Esophagus muscularis mucosa (tissue), 4 donors: ENCODE measurements around the gene C20orf141. TPM values are rescaled to one million over a fixed set of nuclear protein-coding genes. Genes with fewer than 3 reads are reported as not detected.
"Not testable (repeated sequence)": the region's sequence is repeated elsewhere in the genome, so short reads cannot be mapped to it uniquely, and the experiment has no call there.

Source experiments
- DNase-seq: peaks from one replicate; pipeline ENCODE4 v3.0.0-alpha.2; 2017; ENCODE audit errors: extremely low spot score
- H3K27ac ChIP-seq, 4 donors: fragments of 200-600 bp; sonication (generic); replicated peaks in 1 of 4; 1 replicate in 3 of 4; 2 replicates in 1 of 4; pipeline ENCODE4 v1.5.1; 2016 to 2019; ENCODE audit warnings: mild to moderate bottlenecking in 1 of 4
- H3K27me3 ChIP-seq, 4 donors: fragments of 200-600 bp; sonication (generic); one replicate each; pipeline versions ENCODE4 v1.5.1 to v1.6.0; 2016 to 2019
- H3K36me3 ChIP-seq, 4 donors: fragments of 200-600 bp; sonication (generic); one replicate each; pipeline ENCODE4 v1.5.1; 2016 to 2019
- H3K4me1 ChIP-seq, 4 donors: fragments of 200-600 bp; sonication (generic); one replicate each; pipeline ENCODE4 v1.5.1; 2016 to 2019
- H3K4me3 ChIP-seq, 4 donors: fragments of 200-600 bp; sonication (generic); 1 replicate in 2 of 4; 2 replicates in 2 of 4; pipeline ENCODE4 v1.5.1; 2016 to 2019; ENCODE audit warnings: mild to moderate bottlenecking in 4 of 4, moderate library complexity in 1 of 4
- H3K9me3 ChIP-seq, 4 donors: fragments of 200-600 bp; sonication (generic); 1 replicate in 3 of 4; 2 replicates in 1 of 4; pipeline ENCODE4 v1.5.1; 2016 to 2019
- EP300 ChIP-seq: sonication (generic); formaldehyde crosslinking; IDR thresholded peaks from one replicate; pipeline ENCODE4 v1.6.1; 2017; ENCODE audit warnings: antibody characterized with exemption
- POLR2A ChIP-seq: fragments of 450-650 bp; IDR thresholded peaks from one replicate; pipeline ENCODE4 v1.6.1; 2017; ENCODE audit warnings: antibody characterized with exemption, moderate library complexity, mild to moderate bottlenecking, low read depth
- POLR2AphosphoS5 ChIP-seq, 2 donors: sonication (generic); formaldehyde crosslinking; IDR thresholded peaks; one replicate each; pipeline ENCODE4 v1.6.1; 2017; ENCODE audit warnings: antibody characterized with exemption in 2 of 2
- WGBS: methylation state at CpG from one replicate; pipeline ENCODE4 v1.1.5; 2018; 5-methylcytosine and 5-hydroxymethylcytosine counted together
- intact Hi-C: fragments of 100-400 bp; cut with DNase I; formaldehyde crosslinking; loops from one replicate; pipeline ENCODE4 v1.15.1; 2023
- total RNA-seq, 4 donors: library from RNA; depleted of rRNA; stranded (reverse); fragments of >200 nt; gene quantifications; one replicate each; pipeline versions ENCODE4 v1.1.0 to v1.2.1, GENCODE V29; 2016
- TF ChIP-seq, protein P1 (sequence below), 3 experiments: fragments of 200-600 bp in 2 of 3; fragments of 450-650 bp in 1 of 3; sonication (generic) in 2 of 3; IDR thresholded peaks; one replicate each; pipeline ENCODE4 v1.5.1; 2017 to 2019; ENCODE audit warnings: antibody characterized with exemption in 3 of 3, mild to moderate bottlenecking in 2 of 3, moderate library complexity in 1 of 3

C20orf141 gene
- total RNA-seq, 4 donors from 2014 or later = not detected

DNA sequence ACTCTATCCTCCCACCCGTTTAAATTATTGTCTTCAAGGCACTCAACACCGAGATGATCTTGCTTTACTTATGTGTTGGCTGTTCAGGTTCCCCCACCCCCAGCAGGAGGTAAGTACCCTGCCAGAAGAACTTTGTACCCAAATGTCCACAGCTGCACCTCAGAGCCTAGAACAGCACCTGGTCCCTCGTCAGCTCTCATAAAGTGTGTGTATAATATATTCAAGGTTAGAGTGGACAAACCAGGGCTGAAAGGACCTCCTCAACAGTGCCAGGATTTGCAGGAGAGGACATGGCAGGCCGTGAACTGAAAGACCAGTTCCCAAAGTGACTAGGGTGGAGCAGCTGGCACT, 8.5 kb upstream of the C20orf141 start:
- H3K27ac ChIP-seq = no peak overlapping the region
- intact Hi-C loops = no loop called here
- no peak overlapping the region for H3K4me3 ChIP-seq
- H3K4me1 ChIP-seq = peaks cover 0 to 12% (median 8%) of the 10 kb centered on the region in 4 donors
- DNase-seq = no peak
- TF ChIP-seq POLR2AphosphoS5 (IDR thresholded peaks at IDR 0.05) (no peak), POLR2A (no peak), EP300 (no peak)
- TF ChIP-seq, protein P1, sequence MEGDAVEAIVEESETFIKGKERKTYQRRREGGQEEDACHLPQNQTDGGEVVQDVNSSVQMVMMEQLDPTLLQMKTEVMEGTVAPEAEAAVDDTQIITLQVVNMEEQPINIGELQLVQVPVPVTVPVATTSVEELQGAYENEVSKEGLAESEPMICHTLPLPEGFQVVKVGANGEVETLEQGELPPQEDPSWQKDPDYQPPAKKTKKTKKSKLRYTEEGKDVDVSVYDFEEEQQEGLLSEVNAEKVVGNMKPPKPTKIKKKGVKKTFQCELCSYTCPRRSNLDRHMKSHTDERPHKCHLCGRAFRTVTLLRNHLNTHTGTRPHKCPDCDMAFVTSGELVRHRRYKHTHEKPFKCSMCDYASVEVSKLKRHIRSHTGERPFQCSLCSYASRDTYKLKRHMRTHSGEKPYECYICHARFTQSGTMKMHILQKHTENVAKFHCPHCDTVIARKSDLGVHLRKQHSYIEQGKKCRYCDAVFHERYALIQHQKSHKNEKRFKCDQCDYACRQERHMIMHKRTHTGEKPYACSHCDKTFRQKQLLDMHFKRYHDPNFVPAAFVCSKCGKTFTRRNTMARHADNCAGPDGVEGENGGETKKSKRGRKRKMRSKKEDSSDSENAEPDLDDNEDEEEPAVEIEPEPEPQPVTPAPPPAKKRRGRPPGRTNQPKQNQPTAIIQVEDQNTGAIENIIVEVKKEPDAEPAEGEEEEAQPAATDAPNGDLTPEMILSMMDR (IDR thresholded peaks at IDR 0.05) = no peak
- peaks cover 0 to 2% (median 0%) of the 10 kb centered on the region in 4 donors for H3K9me3 ChIP-seq
- H3K36me3 ChIP-seq = no peaks in the 10 kb centered on the region
- WGBS = 46% methylated on average over 4 of the region's 4 CpGs
- H3K27me3 ChIP-seq = peaks cover 0 to 99% (median 7%) of the 10 kb centered on the region in 4 donors

DNA sequence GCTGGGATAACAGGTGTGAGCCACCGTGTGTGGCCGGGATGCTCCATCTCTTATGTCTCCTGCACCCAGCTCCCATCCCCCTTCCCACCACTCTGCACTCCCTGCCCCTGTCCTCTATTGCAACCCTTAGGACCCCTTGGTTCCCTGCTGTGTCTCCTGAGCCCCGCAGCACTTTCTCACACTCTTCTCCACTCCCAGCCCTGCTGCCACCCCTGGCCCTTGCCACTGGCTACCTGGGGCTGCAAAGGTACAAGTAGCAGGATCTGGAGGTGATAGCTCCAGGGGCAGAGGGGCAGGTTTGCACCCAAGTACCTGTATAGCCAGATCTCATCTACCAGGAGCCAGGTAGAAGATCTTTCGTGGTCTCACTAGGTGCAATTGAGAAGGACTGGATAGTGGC, 7.8 kb upstream of the C20orf141 start:
- H3K27ac ChIP-seq = no peak overlapping the region
- peaks cover 0 to 99% (median 6%) of the 10 kb centered on the region in 4 donors for H3K27me3 ChIP-seq
- 75% methylated on average over 4 of the region's 4 CpGs for WGBS
- H3K36me3 ChIP-seq = no peaks in the 10 kb centered on the region
- H3K4me1 ChIP-seq = peaks cover 0 to 10% (median 8%) of the 10 kb centered on the region in 4 donors
- intact Hi-C loops = no loop called here
- TF ChIP-seq, protein P1 (IDR thresholded peaks at IDR 0.05) = no peak
- TF ChIP-seq POLR2A (no peak), EP300 (no peak), POLR2AphosphoS5 (IDR thresholded peaks at IDR 0.05) (no peak)
- no peak overlapping the region for H3K4me3 ChIP-seq
- H3K9me3 ChIP-seq = peaks cover 0 to 7% (median under 1%) of the 10 kb centered on the region in 4 donors
- no peak for DNase-seq

DNA sequence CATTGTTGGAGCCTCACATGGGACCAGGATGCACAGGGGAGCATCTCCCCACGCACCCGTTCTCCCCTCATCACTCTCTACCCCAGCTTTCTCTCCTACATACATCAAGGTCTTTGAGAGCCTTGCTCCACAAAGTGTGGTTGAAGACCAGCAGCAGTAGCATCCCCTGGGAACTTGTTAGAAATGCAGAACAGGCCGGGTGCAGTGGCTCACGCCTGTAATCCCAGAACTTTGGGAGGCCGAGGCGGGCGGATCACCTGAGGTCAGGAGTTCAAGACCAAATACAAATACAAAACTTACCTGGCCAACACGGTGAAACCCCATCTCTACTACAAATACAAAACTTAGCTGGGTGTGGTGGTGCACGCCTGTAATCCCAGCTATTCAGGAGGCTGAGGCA, 6.9 kb upstream of the C20orf141 start:
- WGBS = 90% methylated on average over 8 of the region's 9 CpGs
- H3K4me3 ChIP-seq, intact Hi-C loops, H3K36me3 ChIP-seq, H3K4me1 ChIP-seq, H3K27ac ChIP-seq, DNase-seq: not testable (repeated sequence)
- Histone ChIP-seq H3K27me3 (peaks cover 0 to 97% (median 7%) of the 10 kb centered on the region in 4 donors), H3K9me3 (peaks cover 0 to 14% (median 4%) of the 10 kb centered on the region in 4 donors)

DNA sequence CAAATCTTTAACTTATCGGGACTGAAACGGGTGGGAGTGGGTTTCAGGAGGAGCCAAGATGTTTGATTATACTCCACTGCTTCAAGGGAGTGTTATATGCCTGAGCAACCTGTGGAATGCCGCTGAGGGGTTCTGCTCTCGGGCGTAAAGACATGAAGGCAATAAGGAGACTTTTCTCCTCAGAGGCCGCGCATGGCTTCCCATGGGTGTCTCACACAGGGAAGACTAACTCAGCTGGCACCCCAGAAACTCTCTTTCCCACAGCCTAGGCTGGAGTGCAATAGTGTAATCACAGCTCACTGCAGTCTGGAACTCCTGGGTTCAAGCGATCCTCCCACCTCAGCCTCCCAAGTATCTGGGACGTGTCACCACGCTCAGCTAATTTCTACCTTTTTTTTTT, 5.1 kb upstream of the C20orf141 start:
- intact Hi-C loops = no loop called here
- DNase-seq = no peak
- no peak overlapping the region for H3K4me3 ChIP-seq
- peaks cover 0 to 14% (median 4%) of the 10 kb centered on the region in 4 donors for H3K9me3 ChIP-seq
- no peak for TF ChIP-seq EP300
- no peak for TF ChIP-seq POLR2AphosphoS5 (IDR thresholded peaks at IDR 0.05)
- no peak for TF ChIP-seq POLR2A
- TF ChIP-seq, protein P1 (IDR thresholded peaks at IDR 0.05) = no peak
- no peak overlapping the region for H3K27ac ChIP-seq
- H3K27me3 ChIP-seq = peaks cover 0 to 80% (median 8%) of the 10 kb centered on the region in 4 donors
- 87% methylated on average over 10 of the region's 10 CpGs for WGBS
- H3K4me1 ChIP-seq = peaks cover 0 to 11% (median 7%) of the 10 kb centered on the region in 4 donors
- H3K36me3 ChIP-seq = no peaks in the 10 kb centered on the region

DNA sequence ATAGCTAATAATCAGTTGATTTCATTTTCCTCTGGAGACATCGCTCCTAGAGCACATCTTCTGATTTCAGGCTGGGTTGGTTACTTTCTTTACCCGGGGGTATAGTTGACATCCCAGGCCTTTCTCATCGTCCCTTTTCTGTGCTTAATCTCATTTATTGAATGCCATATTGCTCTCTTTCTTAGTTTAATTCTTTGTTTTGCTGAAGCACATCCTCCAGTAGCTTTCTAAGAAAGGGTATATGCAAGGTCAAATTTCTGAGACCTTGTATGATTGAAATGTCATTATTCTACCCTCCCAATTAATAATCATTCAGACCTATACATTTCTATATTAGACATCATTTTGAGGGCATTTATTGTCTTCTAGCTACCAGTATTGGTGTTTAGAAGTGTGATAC, 2.6 kb upstream of the C20orf141 start:
- Histone ChIP-seq H3K27ac (no peak overlapping the region), H3K27me3 (peaks cover 0 to 63% (median 2%) of the 10 kb centered on the region in 4 donors), H3K4me3 (no peak overlapping the region), H3K9me3 (peaks cover 0 to 14% (median 4%) of the 10 kb centered on the region in 4 donors), H3K4me1 (peaks cover 0 to 4% (median 0%) of the 10 kb centered on the region in 4 donors), H3K36me3 (no peaks in the 10 kb centered on the region)
- DNase-seq = no peak
- no peak for TF ChIP-seq POLR2A
- TF ChIP-seq, protein P1 (IDR thresholded peaks at IDR 0.05) = no peak
- TF ChIP-seq POLR2AphosphoS5 (IDR thresholded peaks at IDR 0.05) = no peak
- no peak for TF ChIP-seq EP300
- intact Hi-C loops = no loop called here
- WGBS = 93% methylated on average over 3 of the region's 3 CpGs
